Left ventricle myocardium inferior (tissue), 1 donor: Measurements from ENCODE around the gene GAS6. TPM values are rescaled to one million over a fixed set of nuclear protein-coding genes. Genes with fewer than 3 reads are reported as not detected.

Experiments
- DNase-seq: peaks from one replicate; pipeline ENCODE4 v3.0.0-alpha.2; 2020
- H3K27ac ChIP-seq: fragments of 200-600 bp; replicated peaks from 2 replicates; pipeline ENCODE4 v1.8.0; 2021
- H3K27me3 ChIP-seq: fragments of 200-600 bp; 2 replicates; pipeline ENCODE4 v1.8.0; 2021; ENCODE audit warnings: low read depth
- H3K36me3 ChIP-seq: fragments of 200-600 bp; 2 replicates; pipeline ENCODE4 v1.8.0; 2021
- H3K4me1 ChIP-seq: fragments of 200-600 bp; 2 replicates; pipeline ENCODE4 v1.8.0; 2021
- H3K4me3 ChIP-seq: fragments of 200-600 bp; 2 replicates; pipeline ENCODE4 v1.8.0; 2021; ENCODE audit warnings: mild to moderate bottlenecking, moderate library complexity
- H3K9me3 ChIP-seq: fragments of 200-600 bp; replicated peaks from 2 replicates; pipeline ENCODE4 v1.8.0; 2021
- CTCF ChIP-seq: fragments of 200-600 bp; IDR thresholded peaks from 2 replicates; pipeline ENCODE4 v1.8.0; 2021; ENCODE audit warnings: antibody characterized with exemption, mild to moderate bottlenecking, borderline replicate concordance
- intact Hi-C: fragments of 100-400 bp; cut with micrococcal nuclease; formaldehyde crosslinking; loops from one replicate; pipeline ENCODE4 v1.11.0; 2022
- total RNA-seq: library from RNA; stranded (reverse); fragmentation: NEBNext Ultra II Directional; extraction: Animal tissue kit (Norgen Biotek cat#: 25700); gene quantifications from one replicate; pipeline ENCODE4 v1.2.1, GENCODE V29; 2021
- donor health status: DM: no; HTN: yes; CAD: no; lungs with severe emphysema.

Gene GAS6
- total RNA-seq, 1 donor from 2014 or later = 186 TPM

GRCh38 chr13:113825841-113826240 is 38.0 kb downstream of the GAS6 start:
- Histone ChIP-seq H3K27ac (no peak overlapping the region), H3K36me3 (peaks cover 66% of the 10 kb centered on the region), H3K4me3 (no peak overlapping the region), H3K4me1 (peaks cover 20% of the 10 kb centered on the region), H3K27me3 (no peaks in the 10 kb centered on the region), H3K9me3 (no peaks in the 10 kb centered on the region)
- intact Hi-C loops = no loop called here
- no peak for TF ChIP-seq CTCF
- no peak for DNase-seq

GRCh38 chr13:113823771-113824170 is 40.1 kb downstream of the GAS6 start:
- peaks cover 65% of the 10 kb centered on the region for H3K36me3 ChIP-seq
- no peak overlapping the region for H3K27ac ChIP-seq
- TF ChIP-seq CTCF = no peak
- peaks cover 41% of the 10 kb centered on the region for H3K4me1 ChIP-seq
- H3K27me3 ChIP-seq = no peaks in the 10 kb centered on the region
- intact Hi-C loops = no loop called here
- DNase-seq = no peak
- H3K4me3 ChIP-seq = no peak overlapping the region
- H3K9me3 ChIP-seq = no peaks in the 10 kb centered on the region

GRCh38 chr13:113822956-113823744 is 40.7 kb downstream of the GAS6 start:
- Histone ChIP-seq H3K4me1 (peaks cover 47% of the 10 kb centered on the region), H3K27me3 (no peaks in the 10 kb centered on the region), H3K4me3 (no peak overlapping the region), H3K27ac (no peak overlapping the region), H3K36me3 (peaks cover 59% of the 10 kb centered on the region), H3K9me3 (no peaks in the 10 kb centered on the region)
- no peak for DNase-seq
- intact Hi-C loops = no loop called here
- no peak for TF ChIP-seq CTCF

- H3K4me3 ChIP-seq = no peak overlapping the region
- no peaks in the 10 kb centered on the region for H3K27me3 ChIP-seq
- peaks cover 55% of the 10 kb centered on the region for H3K4me1 ChIP-seq
- H3K27ac ChIP-seq = peak overlapping the region; percentile 91
- no peak for TF ChIP-seq CTCF
- intact Hi-C loops = no loop called here
- no peaks in the 10 kb centered on the region for H3K9me3 ChIP-seq
- H3K36me3 ChIP-seq = peaks cover 51% of the 10 kb centered on the region
- DNase-seq = no peak
Observed at GRCh38 chr13:113822266-113822665, 41.6 kb downstream of the GAS6 start.

- H3K4me3 ChIP-seq = peak overlapping the region; percentile 42
- peaks cover 46% of the 10 kb centered on the region for H3K36me3 ChIP-seq
- intact Hi-C loops = no loop called here
Observed at GRCh38 chr13:113821847-113822246, 42.0 kb downstream of the GAS6 start.

More at GRCh38 chr13:113821847-113822246, 42.0 kb downstream of the GAS6 start:
- Histone ChIP-seq H3K27me3 (no peaks in the 10 kb centered on the region), H3K27ac (peak overlapping the region; percentile 91), H3K4me1 (peaks cover 58% of the 10 kb centered on the region), H3K9me3 (no peaks in the 10 kb centered on the region)
- no peak for DNase-seq
- TF ChIP-seq CTCF = no peak
